Mucosa of descending colon (tissue), 3 donors: ENCODE measurements around the gene AAR2. TPM values are rescaled to one million over a fixed set of nuclear protein-coding genes. Genes with fewer than 3 reads are reported as not detected.

ENCODE experiments used
- ATAC-seq: fragments of 200-7000 bp; cut with Tn5 transposase; one replicate; pipeline ENCODE4 v1.9.1; 2020; ENCODE audit warnings: mild to moderate bottlenecking, moderate library complexity
- DNase-seq, 3 donors: peaks; one replicate each; pipeline ENCODE4 v3.0.0-alpha.2; 2020
- H3K36me3 ChIP-seq: fragments of 200-600 bp; one replicate; pipeline ENCODE4 v1.8.0; 2021; ENCODE audit warnings: low read depth, mild to moderate bottlenecking
- H3K4me1 ChIP-seq: fragments of 200-600 bp; one replicate; pipeline ENCODE4 v1.8.0; 2021; ENCODE audit warnings: low read depth, mild to moderate bottlenecking
- H3K4me3 ChIP-seq: fragments of 200-600 bp; one replicate; pipeline ENCODE4 v1.8.0; 2021; ENCODE audit warnings: mild to moderate bottlenecking
- H3K9me3 ChIP-seq: fragments of 200-600 bp; one replicate; pipeline ENCODE4 v1.8.0; 2021; ENCODE audit warnings: mild to moderate bottlenecking
- CTCF ChIP-seq: fragments of 200-600 bp; IDR thresholded peaks from one replicate; pipeline ENCODE4 v1.8.0; 2022; ENCODE audit warnings: antibody characterized with exemption, mild to moderate bottlenecking
- intact Hi-C, 2 donors: fragments of 100-400 bp; cut with DNase I in 1 of 2; cut with micrococcal nuclease in 1 of 2; formaldehyde crosslinking; loops; one replicate each; pipeline versions ENCODE4 v1.11.0 to v1.11.1; 2022; cut with DNase I, micrococcal nuclease
- total RNA-seq, 3 donors: library from RNA; stranded (reverse); fragmentation: NEBNext Ultra II Directional in 2 of 3; extraction: Animal tissue kit (Norgen Biotek cat#: 25700) in 2 of 3; gene quantifications; one replicate each; pipeline versions ENCODE4 v1.2.1 to v1.2.4, GENCODE V29; 2021 to 2023
- donor health status: DM: no; HTN: no; CAD: no; lungs with moderate emphysema.
- donor health status: DM: no; HTN: no; CAD: no.
- donor health status: DM: no; HTN: yes; CAD: no.

The AAR2 gene
- total RNA-seq, 3 donors from 2014 or later = 19.5 to 24.8 (median 22.6) TPM

GRCh38 chr20:36231331-36231730, 4.9 kb upstream of the AAR2 start:
- DNase-seq (no peak), ATAC-seq (no peak)
- Histone ChIP-seq H3K4me1 (peaks cover 7% of the 10 kb centered on the region), H3K9me3 (no peaks in the 10 kb centered on the region), H3K4me3 (no peak overlapping the region), H3K36me3 (no peaks in the 10 kb centered on the region)
- intact Hi-C loops = no loop called here
- no peak for TF ChIP-seq CTCF

- H3K4me1 ChIP-seq = peaks cover 18% of the 10 kb centered on the region
- intact Hi-C loops = no loop called here
- no peaks in the 10 kb centered on the region for H3K9me3 ChIP-seq
- TF ChIP-seq CTCF = no peak
- H3K4me3 ChIP-seq = no peak overlapping the region
- ATAC-seq = no peak
- no peak for DNase-seq
- H3K36me3 ChIP-seq = no peaks in the 10 kb centered on the region
Measured at GRCh38 chr20:36234771-36235320, 1.4 kb upstream of the AAR2 start.

- Histone ChIP-seq H3K36me3 (no peaks in the 10 kb centered on the region), H3K4me1 (peaks cover 18% of the 10 kb centered on the region), H3K4me3 (peak overlapping the region; percentile 59), H3K9me3 (no peaks in the 10 kb centered on the region)
- ATAC-seq (peak; percentile 24), DNase-seq (no peak)
- intact Hi-C loops = no loop called here
- no peak for TF ChIP-seq CTCF
Measured at GRCh38 chr20:36236786-36237121, 476 bp downstream of the AAR2 start.

GRCh38 chr20:36237477-36237876, 1.2 kb downstream of the AAR2 start:
- H3K9me3 ChIP-seq = no peaks in the 10 kb centered on the region
- intact Hi-C loops = no loop called here
- peaks cover 18% of the 10 kb centered on the region for H3K4me1 ChIP-seq
- H3K36me3 ChIP-seq = no peaks in the 10 kb centered on the region
- ATAC-seq (no peak), DNase-seq (no peak)
- TF ChIP-seq CTCF = no peak
- no peak overlapping the region for H3K4me3 ChIP-seq

- ATAC-seq (no peak), DNase-seq (no peak)
- no peaks in the 10 kb centered on the region for H3K9me3 ChIP-seq
- TF ChIP-seq CTCF = no peak
- no peak overlapping the region for H3K4me3 ChIP-seq
- H3K36me3 ChIP-seq = no peaks in the 10 kb centered on the region
- peaks cover 18% of the 10 kb centered on the region for H3K4me1 ChIP-seq
- intact Hi-C loops = no loop called here
Measured at GRCh38 chr20:36238153-36238552, 1.9 kb downstream of the AAR2 start.

GRCh38 chr20:36238760-36239159, 2.5 kb downstream of the AAR2 start:
- DNase-seq (no peak), ATAC-seq (no peak)
- H3K4me3 ChIP-seq = no peak overlapping the region
- TF ChIP-seq CTCF = no peak
- peaks cover 18% of the 10 kb centered on the region for H3K4me1 ChIP-seq
- intact Hi-C loops = no loop called here
- no peaks in the 10 kb centered on the region for H3K9me3 ChIP-seq
- no peaks in the 10 kb centered on the region for H3K36me3 ChIP-seq
